Measurements from ENCODE around the gene MRPL52. TPM values are rescaled to one million over a fixed set of nuclear protein-coding genes. Genes with fewer than 3 reads are reported as not detected.

The MRPL52 gene
- total RNA-seq, 2 donors from 2014 or later = 17.3 to 65.0 TPM

GRCh38 chr14:22830443-22831010, 840 bp downstream of the MRPL52 start:
- Histone ChIP-seq H3K9me3 (no peaks in the 10 kb centered on the region), H3K36me3 (no peaks in the 10 kb centered on the region), H3K27me3 (replicated peaks; ENCODE audit: insufficient read depth) (no peaks in the 10 kb centered on the region), H3K27ac (no peak overlapping the region), H3K4me3 (peak overlapping the region; percentile 92), H3K4me1 (ENCODE audit: control insufficient read depth in 1 of 2, low read depth in 2 of 2) (peaks cover 7 to 14% of the 10 kb centered on the region in 2 donors)
- no peak for ATAC-seq (ENCODE audit: insufficient number of reproducible peaks, low FRiP score, low read depth)
- DNase-seq (ENCODE audit: low spot score) = no peak
- no peak for TF ChIP-seq CTCF (IDR thresholded peaks at IDR 0.05)

GRCh38 chr14:22835505-22835904, 5.8 kb downstream of the MRPL52 start:
- TF ChIP-seq CTCF (IDR thresholded peaks at IDR 0.05) = no peak

GRCh38 chr14:22836301-22837113, 6.8 kb downstream of the MRPL52 start, which contains the start of gene MMP14:
MMP14 (plus strand) TSS chr14:22836585; CDS start chr14:22836818, 233 bp downstream.
- peak; percentile 77 for DNase-seq (ENCODE audit: low spot score)

More at GRCh38 chr14:22835505-22835904, 5.8 kb downstream of the MRPL52 start:
- H3K27ac ChIP-seq = peak overlapping the region in 1 of 2 donors; percentile 98
- ATAC-seq (ENCODE audit: insufficient number of reproducible peaks, low FRiP score, low read depth) (no peak), DNase-seq (ENCODE audit: low spot score) (no peak)
- H3K36me3 ChIP-seq = no peaks in the 10 kb centered on the region
- no peak overlapping the region for H3K4me3 ChIP-seq
- no peaks in the 10 kb centered on the region for H3K9me3 ChIP-seq
- peaks cover 19 to 29% of the 10 kb centered on the region in 2 donors for H3K4me1 ChIP-seq (ENCODE audit: control insufficient read depth in 1 of 2, low read depth in 2 of 2)
- no peaks in the 10 kb centered on the region for H3K27me3 ChIP-seq (replicated peaks; ENCODE audit: insufficient read depth)

GRCh38 chr14:22837114-22837749, 7.5 kb downstream of the MRPL52 start:
- no peaks in the 10 kb centered on the region for H3K9me3 ChIP-seq
- peak overlapping the region; percentile 96 for H3K4me3 ChIP-seq
- H3K4me1 ChIP-seq (ENCODE audit: control insufficient read depth in 1 of 2, low read depth in 2 of 2) = peaks cover 16 to 35% of the 10 kb centered on the region in 2 donors
- H3K36me3 ChIP-seq = peaks cover 17% of the 10 kb centered on the region
- DNase-seq (ENCODE audit: low spot score) = no peak
- H3K27me3 ChIP-seq (replicated peaks; ENCODE audit: insufficient read depth) = no peaks in the 10 kb centered on the region
- H3K27ac ChIP-seq = peak overlapping the region; percentile 95 to 98
- no peak for TF ChIP-seq CTCF (IDR thresholded peaks at IDR 0.05)
- peak; percentile 19 for ATAC-seq (ENCODE audit: insufficient number of reproducible peaks, low FRiP score, low read depth)

More at GRCh38 chr14:22836301-22837113, 6.8 kb downstream of the MRPL52 start, which contains the start of gene MMP14:
- peak within 1 kb of the TSS; percentile 95 to 98 for H3K27ac ChIP-seq
- no peaks in the 10 kb centered on the region for H3K27me3 ChIP-seq (replicated peaks; ENCODE audit: insufficient read depth)
- peaks cover 9% of the 10 kb centered on the region for H3K36me3 ChIP-seq
- ATAC-seq (ENCODE audit: insufficient number of reproducible peaks, low FRiP score, low read depth) = peak; percentile 71
- peaks cover 16 to 35% of the 10 kb centered on the region in 2 donors for H3K4me1 ChIP-seq (ENCODE audit: control insufficient read depth in 1 of 2, low read depth in 2 of 2)
- peak within 1 kb of the TSS; percentile 96 for H3K4me3 ChIP-seq
- no peaks in the 10 kb centered on the region for H3K9me3 ChIP-seq
- TF ChIP-seq CTCF (IDR thresholded peaks at IDR 0.05) = peak; percentile 55

Data from thoracic aorta (tissue), 2 donors.